AG09309 (cell line): ENCODE data around the gene SHC2.
"Not testable (repeated sequence)": the region's sequence is repeated elsewhere in the genome, so short reads cannot be mapped to it uniquely, and the experiment has no call there.

Source experiments
- DNase-seq: peaks from one replicate; pipeline ENCODE4 v3.0.0-alpha.2; 2010; ENCODE audit warnings: low read depth
- H3K4me3 ChIP-seq: 2 replicates; pipeline ENCODE4 v1.5.1; 2011; ENCODE audit warnings: mild to moderate bottlenecking, low read depth, low read length, moderate library complexity; ENCODE audit not compliant: control insufficient read depth
- TF ChIP-seq, protein P1 (sequence below): IDR thresholded peaks from 2 replicates; pipeline ENCODE4 v1.5.1; 2011; ENCODE audit warnings: mild to moderate bottlenecking, low read depth, low read length, inconsistent platforms; ENCODE audit not compliant: insufficient read depth, control insufficient read depth; ENCODE audit errors: missing control alignments

Gene SHC2

DNA sequence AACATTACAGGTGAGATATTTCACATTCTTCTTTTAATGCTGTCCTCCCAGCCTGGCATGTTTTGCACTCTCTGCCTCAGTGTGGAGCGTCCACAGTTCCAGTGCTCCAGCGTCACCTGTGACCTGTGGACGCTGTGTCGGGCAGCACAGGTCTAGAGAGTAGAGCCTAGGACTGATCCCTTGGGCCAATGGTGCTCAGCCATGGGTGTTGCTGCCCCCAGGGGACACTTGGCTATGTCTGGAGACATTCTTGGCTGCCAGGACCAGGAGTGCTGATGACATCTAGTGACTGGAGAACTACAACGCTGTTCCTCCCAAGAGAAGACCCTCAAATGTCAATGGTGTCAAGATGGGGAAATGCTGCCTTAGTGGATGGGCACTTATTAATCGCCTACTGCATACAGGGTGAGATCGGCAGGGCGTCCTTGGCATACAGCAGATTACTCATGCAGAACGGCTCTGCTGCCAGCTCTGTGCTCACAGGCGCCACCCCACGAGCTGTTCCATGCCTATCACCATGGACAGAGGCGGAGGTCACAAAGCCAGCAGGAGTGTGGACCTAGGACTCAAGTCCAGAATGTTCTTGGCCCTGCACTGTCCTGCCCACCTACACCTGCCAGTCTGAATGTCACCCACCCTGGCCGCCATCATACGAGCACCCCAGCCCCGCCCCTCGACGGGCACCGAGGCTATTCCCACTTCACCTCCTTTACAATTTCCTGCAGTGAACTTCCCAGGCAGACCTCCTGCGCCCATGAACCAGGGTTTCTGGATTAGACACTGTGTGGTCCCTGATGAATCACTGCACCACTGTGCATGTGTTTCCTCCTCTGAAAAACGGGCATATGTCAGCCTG, 21.6 kb upstream of the SHC2 start:
- H3K4me3 ChIP-seq = no peak overlapping the region
- DNase-seq = no peak
- TF ChIP-seq, protein P1, sequence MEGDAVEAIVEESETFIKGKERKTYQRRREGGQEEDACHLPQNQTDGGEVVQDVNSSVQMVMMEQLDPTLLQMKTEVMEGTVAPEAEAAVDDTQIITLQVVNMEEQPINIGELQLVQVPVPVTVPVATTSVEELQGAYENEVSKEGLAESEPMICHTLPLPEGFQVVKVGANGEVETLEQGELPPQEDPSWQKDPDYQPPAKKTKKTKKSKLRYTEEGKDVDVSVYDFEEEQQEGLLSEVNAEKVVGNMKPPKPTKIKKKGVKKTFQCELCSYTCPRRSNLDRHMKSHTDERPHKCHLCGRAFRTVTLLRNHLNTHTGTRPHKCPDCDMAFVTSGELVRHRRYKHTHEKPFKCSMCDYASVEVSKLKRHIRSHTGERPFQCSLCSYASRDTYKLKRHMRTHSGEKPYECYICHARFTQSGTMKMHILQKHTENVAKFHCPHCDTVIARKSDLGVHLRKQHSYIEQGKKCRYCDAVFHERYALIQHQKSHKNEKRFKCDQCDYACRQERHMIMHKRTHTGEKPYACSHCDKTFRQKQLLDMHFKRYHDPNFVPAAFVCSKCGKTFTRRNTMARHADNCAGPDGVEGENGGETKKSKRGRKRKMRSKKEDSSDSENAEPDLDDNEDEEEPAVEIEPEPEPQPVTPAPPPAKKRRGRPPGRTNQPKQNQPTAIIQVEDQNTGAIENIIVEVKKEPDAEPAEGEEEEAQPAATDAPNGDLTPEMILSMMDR = no peak

DNA sequence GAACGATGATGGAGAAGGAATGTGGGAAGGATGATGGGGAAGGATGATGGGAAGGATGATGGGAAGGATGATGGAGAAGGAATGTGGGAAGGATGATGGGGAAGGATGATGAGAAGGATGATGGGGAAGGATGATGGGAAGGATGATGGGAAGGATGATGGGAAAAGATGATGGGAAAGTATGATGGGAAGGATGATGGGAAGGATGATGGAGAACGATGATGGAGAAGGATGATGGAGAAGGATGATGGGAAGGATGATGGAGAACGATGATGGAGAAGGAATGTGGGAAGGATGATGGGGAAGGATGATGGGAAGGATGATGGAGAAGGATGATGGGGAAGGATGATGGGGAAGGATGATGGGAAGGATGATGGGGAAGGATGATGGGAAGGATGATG, 20.3 kb upstream of the SHC2 start:
- not testable (repeated sequence) for DNase-seq, H3K4me3 ChIP-seq

DNA sequence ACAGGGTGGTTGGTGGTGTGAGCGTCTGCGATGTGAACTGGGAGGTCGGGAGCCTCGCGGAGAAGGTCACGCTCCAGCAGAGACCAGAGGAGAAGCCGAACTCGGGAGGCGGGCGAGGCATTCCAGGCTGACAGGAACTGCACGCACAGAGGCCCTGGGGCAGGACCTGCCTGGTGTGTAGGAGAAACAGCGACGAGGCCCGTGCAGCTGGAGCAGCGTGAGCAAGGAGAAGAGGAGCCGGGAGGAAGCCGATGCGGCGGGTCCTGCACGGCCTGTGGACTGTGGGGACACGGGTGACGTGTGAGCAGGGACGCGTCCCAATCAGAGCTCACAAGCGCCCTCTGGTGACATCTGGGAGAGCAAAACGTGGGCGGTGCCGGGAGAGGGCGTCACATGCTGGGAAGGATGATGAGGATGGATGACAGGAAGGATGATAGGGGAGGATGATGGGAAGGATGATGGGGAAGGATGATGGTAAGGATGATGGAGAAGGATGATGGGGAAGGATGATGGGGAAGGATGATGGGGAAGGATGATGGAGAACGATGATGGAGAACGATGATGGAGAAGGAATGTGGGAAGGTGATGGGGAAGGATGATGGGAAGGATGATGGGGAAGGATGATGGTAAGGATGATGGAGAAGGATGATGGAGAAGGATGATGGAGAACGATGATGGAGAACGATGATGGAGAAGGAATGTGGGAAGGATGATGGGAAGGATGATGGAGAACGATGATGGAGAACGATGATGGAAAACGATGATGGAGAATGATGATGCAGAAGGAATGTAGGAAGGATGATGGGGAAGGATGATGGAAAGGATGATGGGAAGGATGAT, 19.4 kb upstream of the SHC2 start:
- no peak overlapping the region for H3K4me3 ChIP-seq
- DNase-seq = no peak
- TF ChIP-seq, protein P1 = peak; percentile 57

DNA sequence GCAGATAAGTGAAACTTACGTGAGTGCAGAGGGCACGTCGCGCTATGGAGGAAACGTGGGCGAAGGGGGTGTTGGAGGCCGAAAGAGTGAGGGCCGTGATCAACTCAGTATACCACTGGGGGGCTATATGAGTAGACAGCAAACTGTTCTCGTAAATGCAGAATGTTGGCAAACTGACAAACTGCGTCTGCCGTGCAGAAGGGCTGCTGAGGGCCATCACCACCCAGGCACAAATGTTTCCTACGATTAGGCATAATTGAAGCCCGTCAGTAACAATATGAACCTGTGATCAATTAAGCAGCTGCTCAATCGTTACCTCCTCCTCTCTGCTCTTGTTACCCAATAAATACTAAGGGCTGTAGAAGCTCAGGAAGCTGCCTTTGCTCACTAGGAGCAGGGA, 18.1 kb upstream of the SHC2 start:
- TF ChIP-seq, protein P1 = no peak
- DNase-seq = no peak

DNA sequence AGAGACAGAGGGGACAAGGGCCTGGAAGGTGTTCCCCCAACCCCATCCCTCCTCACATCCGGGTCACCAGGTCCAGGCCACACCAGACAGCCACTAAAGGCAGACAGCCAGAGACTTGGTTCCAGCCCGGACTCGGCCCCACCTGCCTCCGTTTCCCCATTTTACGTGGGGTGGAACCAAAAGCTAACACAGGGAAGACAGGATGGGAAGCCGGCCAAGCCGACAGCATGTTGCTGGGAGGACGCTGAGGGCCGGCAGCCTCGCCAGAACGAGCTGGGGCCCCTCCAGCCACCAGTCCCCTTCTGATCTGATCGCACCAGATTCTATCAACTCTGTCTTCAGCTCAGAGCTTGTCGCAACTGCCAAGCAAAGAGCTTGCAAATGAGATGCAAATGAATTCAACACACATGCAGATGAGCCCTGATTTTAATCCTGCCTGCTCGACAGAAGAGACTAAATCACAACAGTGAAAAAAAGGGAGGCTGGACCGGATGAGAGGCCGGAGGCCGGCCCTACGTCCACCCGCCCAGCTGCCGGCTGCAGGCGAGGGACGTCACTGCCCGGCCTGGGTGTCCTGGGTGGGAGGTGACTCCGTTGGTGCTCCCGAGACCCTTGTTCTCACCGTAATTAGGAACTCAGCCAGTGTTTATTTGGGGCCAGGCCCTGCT, 17.5 kb upstream of the SHC2 start:
- TF ChIP-seq, protein P1 = no peak
- no peak for DNase-seq
- no peak overlapping the region for H3K4me3 ChIP-seq

More for the DNA sequence above, 18.1 kb upstream of the SHC2 start:
- H3K4me3 ChIP-seq = no peak overlapping the region

DNA sequence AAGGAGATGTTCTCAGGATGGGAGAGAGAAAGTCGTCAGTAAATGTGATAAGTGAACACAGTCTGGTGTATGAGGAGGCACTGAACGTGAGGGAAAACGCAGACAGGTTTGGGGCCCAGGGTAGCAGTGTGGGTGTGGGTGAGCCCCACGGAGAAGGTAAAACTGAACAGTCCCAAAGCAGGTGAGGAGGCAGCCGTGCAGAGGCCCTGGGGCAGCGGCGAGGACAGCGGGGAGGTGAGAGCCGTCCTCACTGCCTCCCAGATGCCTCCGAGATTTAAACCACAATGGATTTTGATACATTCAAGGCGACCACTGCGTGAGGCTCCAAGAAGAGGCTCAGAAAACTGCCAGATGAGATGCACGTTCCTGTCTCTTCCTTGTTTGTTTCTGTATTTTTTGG, 14.5 kb upstream of the SHC2 start:
- H3K4me3 ChIP-seq = no peak overlapping the region
- TF ChIP-seq, protein P1 = no peak
- no peak for DNase-seq
